ENCODE data around the gene OSBPL9.

- TF ChIP-seq, protein P1, sequence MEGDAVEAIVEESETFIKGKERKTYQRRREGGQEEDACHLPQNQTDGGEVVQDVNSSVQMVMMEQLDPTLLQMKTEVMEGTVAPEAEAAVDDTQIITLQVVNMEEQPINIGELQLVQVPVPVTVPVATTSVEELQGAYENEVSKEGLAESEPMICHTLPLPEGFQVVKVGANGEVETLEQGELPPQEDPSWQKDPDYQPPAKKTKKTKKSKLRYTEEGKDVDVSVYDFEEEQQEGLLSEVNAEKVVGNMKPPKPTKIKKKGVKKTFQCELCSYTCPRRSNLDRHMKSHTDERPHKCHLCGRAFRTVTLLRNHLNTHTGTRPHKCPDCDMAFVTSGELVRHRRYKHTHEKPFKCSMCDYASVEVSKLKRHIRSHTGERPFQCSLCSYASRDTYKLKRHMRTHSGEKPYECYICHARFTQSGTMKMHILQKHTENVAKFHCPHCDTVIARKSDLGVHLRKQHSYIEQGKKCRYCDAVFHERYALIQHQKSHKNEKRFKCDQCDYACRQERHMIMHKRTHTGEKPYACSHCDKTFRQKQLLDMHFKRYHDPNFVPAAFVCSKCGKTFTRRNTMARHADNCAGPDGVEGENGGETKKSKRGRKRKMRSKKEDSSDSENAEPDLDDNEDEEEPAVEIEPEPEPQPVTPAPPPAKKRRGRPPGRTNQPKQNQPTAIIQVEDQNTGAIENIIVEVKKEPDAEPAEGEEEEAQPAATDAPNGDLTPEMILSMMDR (IDR thresholded peaks at IDR 0.05): no peak
- no peak for TF ChIP-seq POLR2A (IDR thresholded peaks at IDR 0.05)
These were observed 26.5 kb downstream of the OSBPL9 start for GRCh38 chr1:51643362-51643761.
